GM12864 (cell line): ENCODE data around the gene LDLRAD3.

Experiments
- DNase-seq: peaks from one replicate; pipeline ENCODE4 v3.0.0-alpha.2; 2011; ENCODE audit warnings: low read depth
- H3K4me3 ChIP-seq: 2 replicates; pipeline ENCODE4 v1.5.1; 2011; ENCODE audit warnings: mild to moderate bottlenecking, low read depth, low read length, control low read depth
- TF ChIP-seq, protein P1 (sequence below): IDR thresholded peaks from 2 replicates; pipeline ENCODE4 v1.5.1; 2011; ENCODE audit warnings: low read depth, mild to moderate bottlenecking, moderate library complexity, low read length, control low read depth, inconsistent platforms; ENCODE audit errors: missing control alignments

The LDLRAD3 gene

DNA sequence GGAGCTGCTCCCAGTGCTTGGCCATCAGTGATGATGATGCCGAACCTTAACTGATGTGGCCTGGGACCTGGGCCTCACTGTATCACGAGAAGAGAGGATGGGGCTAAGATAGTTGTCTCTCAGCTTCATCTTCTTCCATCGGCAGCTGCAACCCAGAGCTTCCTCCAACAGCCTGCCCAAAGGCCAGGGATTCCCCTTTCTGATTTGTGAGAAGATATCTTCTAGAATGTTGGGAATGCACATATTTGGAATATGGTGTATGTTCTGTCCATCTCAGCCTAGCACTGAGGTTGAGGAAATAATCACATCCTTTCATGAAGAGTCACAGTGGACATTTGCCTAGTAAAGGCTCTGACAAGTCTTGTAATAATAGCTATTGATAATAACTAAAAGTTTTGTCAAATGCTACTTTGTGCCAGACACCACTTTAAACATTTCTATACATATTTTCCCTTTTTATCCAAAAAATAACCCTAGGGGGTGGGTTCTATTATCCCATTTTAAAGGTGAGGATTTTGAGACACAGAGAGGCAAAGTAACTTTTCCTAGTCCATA, 272.3 kb downstream of the LDLRAD3 start:
- no peak for DNase-seq
- no peak overlapping the region for H3K4me3 ChIP-seq
- TF ChIP-seq, protein P1, sequence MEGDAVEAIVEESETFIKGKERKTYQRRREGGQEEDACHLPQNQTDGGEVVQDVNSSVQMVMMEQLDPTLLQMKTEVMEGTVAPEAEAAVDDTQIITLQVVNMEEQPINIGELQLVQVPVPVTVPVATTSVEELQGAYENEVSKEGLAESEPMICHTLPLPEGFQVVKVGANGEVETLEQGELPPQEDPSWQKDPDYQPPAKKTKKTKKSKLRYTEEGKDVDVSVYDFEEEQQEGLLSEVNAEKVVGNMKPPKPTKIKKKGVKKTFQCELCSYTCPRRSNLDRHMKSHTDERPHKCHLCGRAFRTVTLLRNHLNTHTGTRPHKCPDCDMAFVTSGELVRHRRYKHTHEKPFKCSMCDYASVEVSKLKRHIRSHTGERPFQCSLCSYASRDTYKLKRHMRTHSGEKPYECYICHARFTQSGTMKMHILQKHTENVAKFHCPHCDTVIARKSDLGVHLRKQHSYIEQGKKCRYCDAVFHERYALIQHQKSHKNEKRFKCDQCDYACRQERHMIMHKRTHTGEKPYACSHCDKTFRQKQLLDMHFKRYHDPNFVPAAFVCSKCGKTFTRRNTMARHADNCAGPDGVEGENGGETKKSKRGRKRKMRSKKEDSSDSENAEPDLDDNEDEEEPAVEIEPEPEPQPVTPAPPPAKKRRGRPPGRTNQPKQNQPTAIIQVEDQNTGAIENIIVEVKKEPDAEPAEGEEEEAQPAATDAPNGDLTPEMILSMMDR, result no peak

DNA sequence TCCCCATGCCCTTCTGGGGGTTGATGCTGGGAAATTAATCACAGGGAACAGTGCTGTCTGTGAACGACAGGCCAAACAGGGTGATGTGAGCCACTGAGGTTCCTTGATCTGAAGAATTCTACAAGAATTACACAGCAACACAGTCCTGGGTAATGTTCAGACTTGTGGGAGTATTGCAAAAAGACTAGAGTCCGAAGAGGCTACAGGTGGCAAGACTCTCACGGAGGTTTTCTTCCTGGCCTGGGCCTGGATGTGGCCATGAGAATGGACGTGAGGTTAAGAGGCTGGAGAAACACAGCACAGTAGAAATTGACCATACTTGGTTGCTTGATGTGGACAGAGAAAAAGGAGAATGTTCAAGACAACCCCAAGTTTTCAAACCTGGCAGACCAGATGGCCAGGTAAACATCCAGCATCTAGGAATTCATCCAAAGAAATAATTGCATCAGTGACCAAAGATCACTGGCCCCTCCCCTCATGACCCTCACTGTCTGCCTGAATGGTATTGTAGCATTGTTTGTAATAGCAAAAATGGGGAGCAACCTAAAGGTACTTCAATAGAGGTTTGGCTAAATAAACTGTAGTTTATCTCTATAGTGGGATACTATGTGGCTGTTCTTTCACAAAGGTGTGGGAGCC, 274.5 kb downstream of the LDLRAD3 start:
- no peak overlapping the region for H3K4me3 ChIP-seq
- TF ChIP-seq, protein P1, result no peak
- DNase-seq, result no peak

DNA sequence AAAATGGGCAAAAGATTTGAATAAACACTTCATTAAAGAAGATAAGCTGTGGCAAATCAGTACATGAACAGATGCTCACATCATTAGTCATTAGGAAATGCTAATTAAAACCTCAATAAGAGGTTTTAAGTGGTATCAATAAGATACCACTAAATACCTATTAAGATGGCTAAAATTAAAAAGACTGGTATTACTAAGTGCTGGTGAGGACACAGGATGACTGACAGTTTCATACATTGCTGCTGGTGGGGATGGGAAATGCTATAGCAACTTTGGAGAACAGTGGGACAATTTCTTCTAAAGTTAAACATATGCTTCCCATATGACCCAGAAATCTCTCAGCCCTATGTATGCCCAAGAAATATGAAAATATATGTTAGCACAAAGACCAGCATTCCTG, 276.1 kb downstream of the LDLRAD3 start:
- H3K4me3 ChIP-seq, result no peak overlapping the region
- TF ChIP-seq, protein P1, result no peak
- no peak for DNase-seq

DNA sequence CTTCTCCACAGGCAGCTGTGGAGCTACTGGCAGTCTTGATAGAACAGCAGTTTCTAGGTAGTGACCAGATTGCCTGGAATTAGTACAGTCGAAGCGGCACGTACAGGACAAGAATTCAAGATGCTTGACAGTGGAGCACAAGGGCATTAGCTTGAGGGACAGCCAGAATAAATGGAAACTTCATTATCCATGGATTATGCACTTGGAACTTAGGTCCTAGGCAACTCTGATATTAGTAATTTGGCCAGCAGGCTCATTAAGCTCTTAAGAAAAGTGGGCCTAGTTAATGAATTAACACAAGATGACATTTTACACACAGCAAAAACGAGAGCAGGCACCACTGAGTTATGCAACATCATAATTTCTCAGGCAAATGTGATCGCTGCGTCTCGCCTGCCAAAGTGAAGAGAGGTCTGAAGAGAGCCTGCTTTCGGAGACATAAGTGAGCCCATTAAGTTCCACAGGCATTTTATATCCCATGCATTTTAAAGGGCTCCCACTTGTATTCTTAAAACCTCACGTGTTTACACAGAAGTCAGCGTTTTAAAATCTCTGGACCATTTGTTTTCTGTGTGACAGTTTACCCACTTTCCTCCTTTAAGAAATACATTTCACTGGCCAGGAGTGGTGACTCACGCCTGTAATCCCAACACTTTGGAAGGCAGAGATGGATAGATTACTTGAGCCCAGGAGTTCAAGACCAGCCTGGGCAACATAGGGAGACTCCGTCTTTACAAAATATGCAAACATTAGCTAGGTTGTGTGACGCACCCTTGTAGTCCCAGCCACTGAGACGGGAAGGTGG, 279.2 kb downstream of the LDLRAD3 start:
- TF ChIP-seq, protein P1, result no peak
- no peak for DNase-seq

DNA sequence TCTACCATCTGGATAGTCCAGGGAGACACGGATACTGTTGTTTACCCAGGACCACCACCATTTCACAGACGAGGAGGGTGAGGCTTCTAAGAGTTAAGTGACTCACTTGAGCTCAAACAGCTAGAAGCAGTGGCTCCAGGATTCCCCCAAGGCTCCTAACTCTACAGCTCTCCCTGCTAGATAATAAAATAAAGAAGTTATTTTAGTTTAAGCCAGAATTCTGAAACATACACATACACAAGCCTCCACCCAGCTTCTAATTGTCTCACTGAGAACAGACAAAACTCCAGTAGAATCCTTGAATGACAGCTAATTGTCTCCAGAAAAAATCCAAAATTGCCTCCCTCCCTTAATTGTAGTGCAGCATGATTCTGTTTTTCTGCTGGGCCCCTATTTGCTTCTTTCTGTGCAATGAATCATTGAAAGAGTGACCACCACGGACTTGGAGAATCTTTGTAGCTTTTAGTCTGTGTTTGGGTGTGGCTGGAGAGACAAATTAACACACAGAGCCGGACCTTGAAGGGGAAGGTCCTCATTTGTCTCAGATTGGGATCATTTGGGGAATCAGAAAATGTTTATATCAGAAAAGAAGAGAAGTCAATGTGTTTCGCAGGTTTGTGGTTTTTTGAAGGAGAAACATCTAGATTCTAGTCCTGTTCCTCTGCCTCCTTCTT, 280.5 kb downstream of the LDLRAD3 start:
- DNase-seq, result no peak
- H3K4me3 ChIP-seq, result no peak overlapping the region
- TF ChIP-seq, protein P1, result no peak

More for the DNA sequence above, 279.2 kb downstream of the LDLRAD3 start:
- no peak overlapping the region for H3K4me3 ChIP-seq

DNA sequence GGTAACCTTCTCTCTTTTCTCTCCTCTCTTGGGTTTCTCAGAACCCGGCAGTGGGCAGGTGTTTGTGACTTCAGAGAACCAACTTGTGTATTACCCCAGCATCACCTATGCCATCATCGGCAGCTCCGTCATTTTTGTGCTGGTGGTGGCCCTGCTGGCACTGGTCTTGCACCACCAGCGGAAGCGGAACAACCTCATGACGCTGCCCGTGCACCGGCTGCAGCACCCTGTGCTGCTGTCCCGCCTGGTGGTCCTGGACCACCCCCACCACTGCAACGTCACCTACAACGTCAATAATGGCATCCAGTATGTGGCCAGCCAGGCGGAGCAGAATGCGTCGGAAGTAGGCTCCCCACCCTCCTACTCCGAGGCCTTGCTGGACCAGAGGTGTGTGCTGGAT, 283.2 kb downstream of the LDLRAD3 start:
- no peak overlapping the region for H3K4me3 ChIP-seq
- TF ChIP-seq, protein P1, result no peak
- DNase-seq, result no peak
